Activated naive CD8-positive, alpha-beta T cell treated with anti-CD3 and anti-CD28 coated beads, Interleukin-2, amount 10 ng/mL, durations not matched to agents 7 days and 5 days (primary cell): ENCODE results near the gene CALHM1. TPM values are rescaled to one million over a fixed set of nuclear protein-coding genes. Genes with fewer than 3 reads are reported as not detected.

Source experiments
- ATAC-seq: fragments of 150-1000 bp; cut with Tn5 transposase; one replicate; pipeline ENCODE4 v1.10.0; 2021; ENCODE audit warnings: low read depth, moderate library complexity
- POLR2A ChIA-PET: fragments of 350-600 bp; sonication (Branson Sonifier 250); formaldehyde crosslinking; loops from one replicate; lab custom pipeline; 2021; ENCODE audit warnings: antibody characterized with exemption; lab: Charles Lee
- DNase-seq: peaks from one replicate; pipeline ENCODE4 v3.0.0; 2021
- H3K27ac Mint-ChIP-seq: one replicate; pipeline ENCODE4 v1.8.0; 2022; ENCODE audit warnings: mild to moderate bottlenecking, mixed read lengths
- H3K27me3 Mint-ChIP-seq: one replicate; pipeline ENCODE4 v1.8.0; 2022; ENCODE audit warnings: mild to moderate bottlenecking, moderate library complexity, mixed read lengths
- H3K36me3 Mint-ChIP-seq: one replicate; pipeline ENCODE4 v1.8.0; 2021; ENCODE audit warnings: mild to moderate bottlenecking, mixed read lengths
- H3K4me1 Mint-ChIP-seq: one replicate; pipeline ENCODE4 v1.8.0; 2021; ENCODE audit warnings: mixed read lengths
- H3K4me3 Mint-ChIP-seq: one replicate; pipeline ENCODE4 v1.8.0; 2022; ENCODE audit warnings: mild to moderate bottlenecking, moderate library complexity, mixed read lengths
- H3K9me3 Mint-ChIP-seq: one replicate; pipeline ENCODE4 v1.8.0; 2021; ENCODE audit warnings: mixed read lengths
- total RNA-seq, 2 experiments: library from RNA; stranded (reverse); gene quantifications; one replicate each; pipeline ENCODE4 v1.2.3, GENCODE V29; 2021

Gene CALHM1
- total RNA-seq, 2 experiments from 2014 or later, result 0.74 to 0.94 TPM

DNA sequence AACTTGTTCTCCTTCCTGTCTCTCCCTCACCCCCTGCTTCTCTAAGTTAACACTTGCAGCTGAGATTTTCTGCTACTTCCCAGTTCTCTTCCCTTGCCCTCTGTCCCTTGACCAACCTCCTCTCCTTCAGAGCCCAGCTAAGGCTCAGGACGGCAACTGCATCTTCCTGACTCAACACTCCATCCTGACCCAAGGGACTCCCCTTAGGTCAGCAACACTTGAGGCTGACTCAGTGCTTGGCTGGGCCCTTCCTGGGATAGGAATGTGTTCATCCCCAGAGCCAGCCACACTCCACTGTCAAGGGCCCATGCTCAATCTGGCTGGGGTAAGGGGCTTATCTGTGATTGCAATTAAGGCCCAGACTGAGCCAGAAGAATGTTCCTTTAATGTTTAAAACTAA, 10.0 kb downstream of the CALHM1 start:
- Mint-ChIP-seq H3K9me3 (no peaks in the 10 kb centered on the region), H3K36me3 (peaks cover 52% of the 10 kb centered on the region), H3K27me3 (no peaks in the 10 kb centered on the region), H3K4me1 (peaks cover 48% of the 10 kb centered on the region), H3K4me3 (peak overlapping the region; percentile 96), H3K27ac (peak overlapping the region; percentile 92)
- POLR2A ChIA-PET, result interaction anchor here (0.6 to 8.8 kb wide), 2 partner anchors 17 to 22 kb away, joined by 3 to 89 read pairs; no protein-coding TSS in a partner anchor
- DNase-seq, result no peak
- ATAC-seq, result no peak

DNA sequence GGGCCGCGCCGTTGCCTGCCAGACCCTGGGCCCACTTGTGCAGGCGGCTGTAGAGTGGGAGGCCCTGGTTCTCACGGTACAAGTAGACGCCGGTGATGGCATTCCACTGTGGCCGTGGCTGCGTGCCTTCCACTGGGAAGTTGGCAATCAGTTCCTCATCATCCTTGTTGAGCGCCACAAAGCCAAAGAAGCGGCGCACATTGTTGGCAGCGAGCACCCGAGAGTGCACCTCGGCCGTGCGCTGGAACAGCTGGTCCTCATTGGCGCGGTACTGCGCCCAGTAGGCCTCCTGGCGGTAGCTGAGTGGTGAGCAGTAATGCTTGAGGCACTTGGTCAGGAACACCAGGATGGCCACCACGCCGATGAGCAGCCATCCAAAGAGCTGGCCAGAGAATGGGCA, 11.5 kb downstream of the CALHM1 start:
- Mint-ChIP-seq H3K9me3 (no peaks in the 10 kb centered on the region), H3K27me3 (no peaks in the 10 kb centered on the region), H3K4me3 (peak overlapping the region; percentile 27), H3K27ac (peak overlapping the region; percentile 42), H3K4me1 (peaks cover 38% of the 10 kb centered on the region), H3K36me3 (peaks cover 58% of the 10 kb centered on the region)
- no peak for DNase-seq
- ATAC-seq, result no peak
- POLR2A ChIA-PET, result no interaction called here

DNA sequence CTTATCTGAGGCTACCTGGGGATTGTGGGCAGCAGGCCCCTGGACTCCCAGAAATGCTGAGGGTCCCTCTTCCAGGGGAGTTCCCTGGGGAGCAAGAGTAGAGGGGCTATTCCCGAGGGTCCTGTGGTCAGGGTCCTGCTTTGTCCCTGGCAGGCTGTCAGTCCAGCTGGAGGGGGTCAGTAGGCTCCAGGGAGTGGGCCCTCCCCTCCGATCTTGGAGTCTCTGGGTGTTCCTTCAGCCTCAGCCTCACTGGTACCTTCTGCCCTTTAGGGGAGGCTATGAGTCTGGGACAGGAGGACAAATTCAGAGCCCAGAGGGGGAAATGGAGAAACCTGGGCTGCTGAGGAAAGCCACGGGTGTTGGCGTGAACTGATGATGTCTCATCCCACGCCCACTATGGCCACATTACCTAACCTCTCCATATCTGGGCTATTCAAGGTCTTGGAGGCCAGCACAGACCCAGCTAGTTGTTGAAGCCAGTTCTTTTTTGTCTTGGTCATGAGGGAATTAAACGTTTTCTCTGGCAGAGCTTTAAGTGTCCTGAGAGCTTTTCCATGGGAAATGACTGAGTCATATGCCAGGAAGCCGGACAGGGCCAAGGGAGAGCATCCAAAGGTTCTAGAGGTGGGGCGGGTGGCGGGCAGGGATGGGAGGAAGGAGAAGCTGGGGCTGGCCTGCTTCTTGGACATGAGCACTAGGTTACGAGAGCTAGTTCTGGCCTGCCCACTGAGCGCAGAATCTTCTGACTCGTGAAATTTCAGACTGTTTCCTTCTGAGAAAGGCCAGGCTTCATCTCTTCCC, 12.7 kb downstream of the CALHM1 start:
- Mint-ChIP-seq H3K27me3 (no peaks in the 10 kb centered on the region), H3K4me1 (peaks cover 37% of the 10 kb centered on the region), H3K9me3 (no peaks in the 10 kb centered on the region), H3K27ac (peak overlapping the region; percentile 58), H3K4me3 (no peak overlapping the region), H3K36me3 (peaks cover 55% of the 10 kb centered on the region)
- DNase-seq (no peak), ATAC-seq (no peak)
- POLR2A ChIA-PET, result interaction anchor here (1.1 to 2.6 kb wide), 4 partner anchors 14 to 39 kb away, joined by 3 to 13 read pairs (median 5); no protein-coding TSS in a partner anchor

DNA sequence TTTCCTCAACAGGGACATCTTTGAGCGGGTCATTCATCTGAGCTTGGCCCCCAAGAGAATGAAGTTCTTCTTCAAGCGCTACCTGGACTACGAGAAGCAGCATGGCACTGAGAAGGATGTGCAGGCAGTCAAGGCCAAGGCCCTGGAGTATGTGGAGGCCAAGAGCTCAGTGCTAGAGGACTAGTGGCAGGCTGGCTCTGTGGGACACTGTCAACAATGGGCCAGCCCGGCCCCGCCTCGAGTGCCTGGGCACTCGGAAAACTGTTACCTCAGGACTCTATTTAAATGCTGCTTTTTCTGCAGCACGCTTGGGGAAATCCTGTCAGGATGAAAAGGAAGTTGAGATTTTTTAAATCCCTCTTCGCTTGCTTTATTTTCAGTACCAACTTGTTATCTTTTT, 13.3 kb downstream of the CALHM1 start:
- no peaks in the 10 kb centered on the region for H3K9me3 Mint-ChIP-seq
- no peak overlapping the region for H3K4me3 Mint-ChIP-seq
- no peaks in the 10 kb centered on the region for H3K27me3 Mint-ChIP-seq
- peaks cover 50% of the 10 kb centered on the region for H3K36me3 Mint-ChIP-seq
- DNase-seq (no peak), ATAC-seq (no peak)
- H3K4me1 Mint-ChIP-seq, result peaks cover 33% of the 10 kb centered on the region
- POLR2A ChIA-PET, result interaction anchor here (1.0 to 2.6 kb wide), 5 partner anchors 13 to 40 kb away, joined by 3 to 13 read pairs (median 4); no protein-coding TSS in a partner anchor
- peak overlapping the region; percentile 22 for H3K27ac Mint-ChIP-seq

DNA sequence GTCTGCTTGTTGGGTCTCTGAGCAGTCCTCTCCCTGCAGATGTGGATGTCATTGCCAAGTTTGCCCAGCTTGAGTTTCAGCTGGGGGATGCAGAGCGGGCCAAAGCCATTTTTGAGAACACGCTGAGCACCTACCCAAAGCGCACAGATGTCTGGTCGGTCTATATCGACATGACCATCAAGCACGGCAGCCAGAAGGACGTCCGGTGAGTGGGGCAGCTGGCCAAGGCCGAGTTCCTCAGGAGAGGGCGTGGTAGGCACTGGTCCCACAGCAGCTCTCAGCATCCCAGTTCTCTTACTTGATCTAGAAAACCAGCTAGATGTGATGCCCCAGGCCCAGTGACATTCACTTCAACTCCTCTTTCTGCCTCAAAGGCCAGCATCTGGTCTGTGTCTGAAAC, 14.2 kb downstream of the CALHM1 start:
- DNase-seq, result no peak
- POLR2A ChIA-PET, result interaction anchor here (0.6 to 2.6 kb wide), 4 partner anchors 12 to 799 kb away, joined by 3 to 13 read pairs (median 6); no protein-coding TSS in a partner anchor

DNA sequence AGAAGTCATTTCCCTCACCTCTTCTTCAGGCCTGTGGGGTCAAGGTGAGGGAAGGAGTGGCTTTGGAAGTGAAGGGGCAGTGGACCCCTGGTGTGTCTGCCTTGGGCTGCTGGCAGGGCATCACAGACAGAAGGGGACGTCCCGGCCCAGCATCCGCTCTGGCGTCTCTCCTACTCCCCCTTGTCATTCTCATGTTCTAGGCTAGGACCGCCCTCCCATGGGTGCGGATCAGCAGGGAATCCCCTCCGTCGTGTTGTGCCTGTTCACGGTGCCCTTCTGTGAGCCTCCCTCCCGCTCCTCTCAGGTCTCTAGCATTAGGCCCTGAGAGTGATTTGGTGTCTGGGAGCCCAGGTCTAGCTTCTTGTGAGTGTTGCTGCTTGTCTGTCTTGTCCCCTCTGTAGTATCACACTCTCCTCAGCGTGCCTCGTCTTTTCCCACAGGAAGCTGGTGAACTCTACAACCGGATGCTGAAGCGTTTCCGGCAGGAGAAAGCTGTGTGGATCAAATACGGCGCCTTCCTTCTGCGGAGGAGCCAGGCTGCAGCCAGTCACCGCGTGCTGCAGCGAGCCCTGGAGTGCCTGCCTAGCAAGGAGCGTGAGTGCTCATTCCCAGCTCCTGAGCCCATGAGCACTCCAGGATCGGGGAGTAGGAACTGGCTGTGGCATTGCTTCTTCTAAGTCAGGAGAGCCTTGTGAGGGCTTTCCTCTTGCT, 15.1 kb downstream of the CALHM1 start:
- no peak for ATAC-seq
- POLR2A ChIA-PET, result interaction anchor here (0.6 to 2.3 kb wide), 3 partner anchors 10 to 798 kb away, joined by 3 to 7 read pairs (median 4); no protein-coding TSS in a partner anchor
- DNase-seq, result no peak
- H3K4me3 Mint-ChIP-seq, result no peak overlapping the region
- peak overlapping the region; percentile 41 for H3K27ac Mint-ChIP-seq
- no peaks in the 10 kb centered on the region for H3K27me3 Mint-ChIP-seq
- H3K9me3 Mint-ChIP-seq, result no peaks in the 10 kb centered on the region
- H3K4me1 Mint-ChIP-seq, result peaks cover 17% of the 10 kb centered on the region
- peaks cover 42% of the 10 kb centered on the region for H3K36me3 Mint-ChIP-seq

More for the DNA sequence above, 14.2 kb downstream of the CALHM1 start:
- no peak for ATAC-seq
- H3K27ac Mint-ChIP-seq, result peak overlapping the region; percentile 16
- no peaks in the 10 kb centered on the region for H3K27me3 Mint-ChIP-seq
- peaks cover 49% of the 10 kb centered on the region for H3K36me3 Mint-ChIP-seq
- H3K4me1 Mint-ChIP-seq, result peaks cover 25% of the 10 kb centered on the region
- H3K9me3 Mint-ChIP-seq, result no peaks in the 10 kb centered on the region
- H3K4me3 Mint-ChIP-seq, result no peak overlapping the region

DNA sequence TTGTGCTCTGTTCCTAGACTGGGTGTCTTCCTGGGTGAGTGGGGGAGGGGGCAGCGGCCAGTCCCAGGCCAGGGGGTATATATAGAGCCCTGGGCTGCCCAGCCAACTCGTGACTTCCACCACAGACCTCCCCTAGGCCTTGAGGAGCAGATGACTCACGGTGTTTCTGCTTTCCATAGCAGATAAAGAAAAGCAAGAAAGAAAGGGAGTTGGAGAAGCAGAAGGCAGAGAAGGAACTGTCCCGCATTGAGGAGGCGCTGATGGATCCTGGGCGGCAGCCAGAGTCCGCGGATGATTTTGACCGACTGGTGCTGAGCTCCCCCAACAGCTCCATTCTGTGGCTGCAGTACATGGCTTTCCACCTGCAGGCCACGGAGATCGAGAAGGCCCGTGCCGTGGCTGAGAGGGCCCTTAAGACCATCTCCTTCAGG, 16.7 kb downstream of the CALHM1 start:
- no peak for DNase-seq
- H3K9me3 Mint-ChIP-seq, result no peaks in the 10 kb centered on the region
- H3K27me3 Mint-ChIP-seq, result no peaks in the 10 kb centered on the region
- H3K4me3 Mint-ChIP-seq, result no peak overlapping the region
- no peak for ATAC-seq
- H3K36me3 Mint-ChIP-seq, result peaks cover 42% of the 10 kb centered on the region
- H3K4me1 Mint-ChIP-seq, result peaks cover 8% of the 10 kb centered on the region
- POLR2A ChIA-PET, result interaction anchor here (0.5 to 0.9 kb wide), 2 partner anchors 10 to 615 kb away, joined by 3 read pairs; partner anchors contain the start of gene CALHM2
- H3K27ac Mint-ChIP-seq, result peak overlapping the region; percentile 51

DNA sequence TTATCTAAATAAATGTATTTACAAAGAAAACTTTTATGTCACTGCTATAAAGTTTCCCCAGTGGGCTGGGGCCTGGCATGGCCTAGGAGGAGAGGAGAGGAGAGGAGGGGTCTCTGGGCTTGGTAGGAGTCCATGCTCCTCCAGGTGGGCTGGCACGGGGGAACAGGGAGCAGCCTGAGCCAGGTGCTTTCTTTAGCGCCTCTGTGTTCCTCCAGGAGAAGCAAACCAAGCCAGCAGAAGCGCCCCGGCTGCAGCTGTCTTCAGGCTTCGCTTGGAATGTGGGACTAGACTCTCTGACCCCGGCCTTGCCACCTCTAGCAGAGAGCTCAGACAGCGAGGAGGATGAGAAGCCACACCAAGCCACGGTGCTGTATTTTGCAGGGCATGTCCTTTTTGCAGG, 17.1 kb downstream of the CALHM1 start:
- no peak overlapping the region for H3K4me3 Mint-ChIP-seq
- ATAC-seq, result no peak
- peaks cover 42% of the 10 kb centered on the region for H3K36me3 Mint-ChIP-seq
- no peak for DNase-seq
- no peaks in the 10 kb centered on the region for H3K27me3 Mint-ChIP-seq
- POLR2A ChIA-PET, result interaction anchor here (0.9 kb wide), 1 partner anchor 11 kb away, joined by 3 read pairs; the partner anchor contains the start of gene CALHM2
- H3K27ac Mint-ChIP-seq, result peak overlapping the region; percentile 51
- H3K9me3 Mint-ChIP-seq, result no peaks in the 10 kb centered on the region
- H3K4me1 Mint-ChIP-seq, result peaks cover 7% of the 10 kb centered on the region

DNA sequence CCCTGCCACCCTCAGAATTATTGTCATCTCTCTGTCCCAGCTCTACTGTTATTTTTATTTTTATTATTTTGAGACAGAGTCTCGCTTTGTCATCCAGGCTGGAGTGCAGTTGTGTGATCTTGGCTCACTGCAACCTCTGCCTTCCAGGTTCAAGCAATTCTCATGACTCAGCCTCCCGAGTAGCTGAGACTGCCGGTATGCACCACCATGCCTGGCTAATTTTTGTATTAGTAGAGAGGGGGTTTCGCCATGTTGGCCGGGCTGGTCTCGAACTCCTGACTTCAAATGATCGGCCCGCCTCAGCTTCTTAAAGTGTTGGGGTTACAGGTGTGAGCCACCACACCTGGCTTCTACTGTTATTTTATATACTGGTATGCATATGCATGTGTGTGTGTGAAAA, 17.5 kb downstream of the CALHM1 start:
- H3K27me3 Mint-ChIP-seq, result no peaks in the 10 kb centered on the region
- H3K9me3 Mint-ChIP-seq, result no peaks in the 10 kb centered on the region
- ATAC-seq, result no peak
- POLR2A ChIA-PET, result no interaction called here
- DNase-seq, result no peak
- no peak overlapping the region for H3K27ac Mint-ChIP-seq
- H3K4me3 Mint-ChIP-seq, result no peak overlapping the region
- H3K36me3 Mint-ChIP-seq, result peaks cover 40% of the 10 kb centered on the region
- H3K4me1 Mint-ChIP-seq, result peaks cover 7% of the 10 kb centered on the region

DNA sequence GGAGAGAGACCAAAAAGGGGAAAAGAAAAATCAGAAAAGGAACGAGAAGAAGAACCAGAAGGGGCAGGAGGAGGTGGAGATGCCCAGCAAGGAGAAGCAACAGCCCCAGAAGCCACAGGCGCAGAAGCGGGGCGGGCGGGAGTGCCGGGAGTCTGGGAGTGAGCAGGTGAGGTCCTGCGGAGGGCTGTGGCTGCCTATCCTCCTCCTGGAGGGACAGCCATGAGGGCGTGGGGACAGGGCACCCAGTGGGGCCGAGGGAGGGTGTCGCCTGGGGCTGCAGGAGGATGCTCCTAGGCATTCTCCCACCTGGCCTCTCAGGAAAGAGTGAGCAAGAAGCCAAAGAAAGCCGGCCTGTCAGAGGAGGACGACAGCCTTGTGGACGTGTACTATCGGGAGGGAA, 18.3 kb downstream of the CALHM1 start:
- Mint-ChIP-seq H3K27me3 (no peaks in the 10 kb centered on the region), H3K4me1 (peaks cover 4% of the 10 kb centered on the region), H3K9me3 (no peaks in the 10 kb centered on the region), H3K4me3 (no peak overlapping the region), H3K27ac (peak overlapping the region; percentile 66), H3K36me3 (peaks cover 37% of the 10 kb centered on the region)
- ATAC-seq, result no peak
- POLR2A ChIA-PET, result no interaction called here
- no peak for DNase-seq

DNA sequence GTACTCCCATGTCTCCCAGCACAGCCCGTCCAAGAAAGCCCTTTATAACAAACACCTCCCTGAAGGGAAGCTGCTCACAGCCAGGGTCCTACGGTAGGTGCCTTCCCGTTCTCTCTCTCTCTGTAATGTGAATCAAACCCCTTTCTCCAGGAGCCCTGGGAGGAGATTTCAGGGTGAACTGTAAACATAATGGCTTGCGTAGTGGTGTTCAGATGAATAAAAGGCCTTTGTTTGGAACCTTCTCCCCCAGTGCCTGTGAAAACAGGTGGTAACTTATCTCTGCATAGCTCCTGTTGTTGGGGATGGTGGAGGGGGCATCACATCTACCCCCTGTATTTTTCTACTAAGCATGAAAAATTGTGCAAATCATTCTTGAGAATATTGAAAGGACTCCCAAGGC, 18.9 kb downstream of the CALHM1 start:
- H3K27me3 Mint-ChIP-seq, result no peaks in the 10 kb centered on the region
- H3K27ac Mint-ChIP-seq, result peak overlapping the region; percentile 66
- DNase-seq (no peak), ATAC-seq (no peak)
- H3K4me3 Mint-ChIP-seq, result no peak overlapping the region
- POLR2A ChIA-PET, result interaction anchor here (1.0 kb wide), 1 partner anchor 31 kb away, joined by 3 read pairs; no protein-coding TSS in a partner anchor
- H3K4me1 Mint-ChIP-seq, result peaks cover 4% of the 10 kb centered on the region
- H3K36me3 Mint-ChIP-seq, result peaks cover 39% of the 10 kb centered on the region
- H3K9me3 Mint-ChIP-seq, result no peaks in the 10 kb centered on the region

DNA sequence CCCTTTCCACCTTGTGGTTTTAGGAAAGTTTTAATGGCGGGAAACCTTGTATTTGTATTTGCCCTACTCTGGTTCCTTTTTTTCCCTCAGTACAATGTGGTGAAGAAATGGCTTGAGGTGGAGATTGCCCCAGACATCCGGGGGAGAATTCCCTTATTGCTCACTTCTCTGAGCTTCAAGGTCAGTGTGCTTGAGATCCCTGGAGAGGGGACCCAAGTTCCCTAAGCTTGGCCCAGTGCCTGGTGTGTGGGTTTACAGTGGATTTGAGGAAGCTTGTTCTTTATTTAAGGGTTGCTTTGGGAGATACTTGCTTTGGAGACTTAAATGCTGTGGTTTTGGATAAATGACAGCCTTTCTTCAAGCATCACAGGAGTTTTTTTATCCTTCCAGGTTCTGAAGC, 24.8 kb downstream of the CALHM1 start:
- H3K4me3 Mint-ChIP-seq, result no peak overlapping the region
- no peaks in the 10 kb centered on the region for H3K9me3 Mint-ChIP-seq
- H3K27me3 Mint-ChIP-seq, result no peaks in the 10 kb centered on the region
- no peak for DNase-seq
- ATAC-seq, result no peak
- peaks cover 41% of the 10 kb centered on the region for H3K4me1 Mint-ChIP-seq
- H3K27ac Mint-ChIP-seq, result peak overlapping the region; percentile 42
- POLR2A ChIA-PET, result no interaction called here
- peaks cover 50% of the 10 kb centered on the region for H3K36me3 Mint-ChIP-seq

DNA sequence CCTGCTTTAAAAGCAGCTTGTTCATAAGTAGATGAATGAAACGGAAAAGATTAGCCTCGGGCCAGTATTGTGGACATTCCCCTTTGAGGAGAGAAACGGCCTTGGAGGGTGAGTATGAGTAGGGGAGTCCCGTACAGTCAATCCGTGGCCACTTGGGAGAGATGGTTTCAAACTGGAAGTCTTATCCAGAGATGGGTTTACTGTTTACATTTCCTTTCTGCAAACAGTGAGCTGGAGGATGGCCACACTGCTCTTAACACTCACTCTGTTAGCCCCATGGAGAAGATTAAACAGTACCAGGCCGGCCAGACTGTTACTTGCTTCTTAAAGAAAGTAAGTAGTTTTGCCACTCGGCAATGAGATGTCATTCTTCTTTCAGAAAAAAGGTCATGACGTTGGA, 26.8 kb downstream of the CALHM1 start:
- ATAC-seq (no peak), DNase-seq (no peak)
- H3K27me3 Mint-ChIP-seq, result no peaks in the 10 kb centered on the region
- H3K36me3 Mint-ChIP-seq, result peaks cover 57% of the 10 kb centered on the region
- peaks cover 59% of the 10 kb centered on the region for H3K4me1 Mint-ChIP-seq
- H3K27ac Mint-ChIP-seq, result peak overlapping the region; percentile 71
- no peak overlapping the region for H3K4me3 Mint-ChIP-seq
- POLR2A ChIA-PET, result interaction anchor here (0.8 to 2.2 kb wide), 2 partner anchors 13 to 18 kb away, joined by 3 to 8 read pairs; no protein-coding TSS in a partner anchor
- no peaks in the 10 kb centered on the region for H3K9me3 Mint-ChIP-seq
